SIG-M5 (cell line): ENCODE measurements around the gene SETBP1.

Experiments used
- DNase-seq: peaks from one replicate; lab custom pipeline; 2025; lab: John Stamatoyannopoulos, UW

Gene SETBP1

DNA sequence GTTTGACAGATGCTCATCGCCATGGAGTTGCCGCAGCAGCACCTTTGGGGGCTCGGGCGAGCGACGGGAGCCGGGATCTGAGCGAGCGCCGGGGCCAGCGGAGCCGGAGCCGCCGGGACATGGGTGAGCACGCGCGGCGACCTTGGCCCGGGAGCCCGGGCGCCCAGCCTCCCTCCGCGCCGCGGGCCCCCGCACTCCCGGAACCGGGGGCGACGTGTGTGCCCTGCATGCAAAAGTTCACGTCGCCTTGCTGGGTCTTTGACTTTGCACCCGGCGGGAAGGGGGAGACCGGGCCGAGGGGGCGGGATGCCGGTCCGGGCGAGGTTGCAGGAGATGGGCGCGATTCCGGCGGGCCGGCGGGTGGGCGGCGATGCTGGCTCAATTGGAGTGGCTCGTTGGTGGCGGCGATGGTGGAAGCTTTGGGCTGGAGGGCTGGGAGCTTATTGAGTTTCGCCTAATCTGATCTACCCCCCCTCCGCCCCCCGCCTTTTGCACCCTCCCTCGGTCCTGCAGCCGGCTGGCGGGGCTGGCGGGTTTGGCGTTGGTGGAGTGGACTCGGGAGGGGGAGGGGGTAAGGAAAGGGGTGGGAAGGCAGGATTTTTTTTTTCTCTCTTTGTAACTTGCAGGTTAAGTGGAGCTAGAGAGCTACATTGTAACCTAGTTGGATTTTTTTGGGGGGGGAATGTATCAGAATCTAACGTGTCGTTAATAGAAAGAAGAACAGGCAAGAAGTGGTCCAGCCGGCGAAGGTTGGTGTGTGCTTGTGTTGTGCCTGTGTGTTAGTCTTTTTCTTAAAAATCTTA, at the start of gene SETBP1:
SETBP1 (plus strand) TSS at position 616 of the 803 bp plus-strand sequence. CDS start 20,459 bp downstream, outside the sequence.
- DNase-seq: no peak

DNA sequence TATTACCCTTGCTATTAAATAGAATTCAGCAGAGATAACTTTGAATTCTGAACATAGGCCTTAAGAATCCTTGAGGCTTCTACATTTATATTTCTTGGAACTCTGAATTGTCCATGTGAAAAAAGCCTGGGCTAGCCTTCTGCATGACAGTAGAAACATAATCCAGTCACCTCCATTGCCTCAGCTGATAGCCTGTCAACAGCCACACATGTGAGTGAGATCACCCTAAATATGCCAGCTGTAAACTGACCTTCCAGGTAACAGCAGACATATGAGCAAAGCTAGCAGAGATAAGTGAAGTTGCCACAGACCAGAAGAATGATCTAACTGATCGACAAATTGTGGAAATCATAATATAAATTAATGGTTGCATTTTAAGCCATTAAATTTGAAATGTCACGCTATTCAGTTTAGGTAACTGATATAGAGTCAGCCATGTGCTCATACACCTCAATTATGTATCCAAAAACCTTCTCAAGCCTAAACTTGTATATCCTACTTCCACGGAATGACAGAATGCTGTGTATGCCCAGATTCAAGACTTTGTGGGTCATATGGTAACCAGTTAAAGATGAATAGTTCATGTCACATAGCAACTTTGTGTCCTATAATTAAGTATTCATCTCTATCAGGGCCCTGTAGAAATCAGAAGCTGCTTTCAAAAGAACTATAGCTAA, 48.1 kb upstream of the SETBP1 start:
- no peak for DNase-seq

DNA sequence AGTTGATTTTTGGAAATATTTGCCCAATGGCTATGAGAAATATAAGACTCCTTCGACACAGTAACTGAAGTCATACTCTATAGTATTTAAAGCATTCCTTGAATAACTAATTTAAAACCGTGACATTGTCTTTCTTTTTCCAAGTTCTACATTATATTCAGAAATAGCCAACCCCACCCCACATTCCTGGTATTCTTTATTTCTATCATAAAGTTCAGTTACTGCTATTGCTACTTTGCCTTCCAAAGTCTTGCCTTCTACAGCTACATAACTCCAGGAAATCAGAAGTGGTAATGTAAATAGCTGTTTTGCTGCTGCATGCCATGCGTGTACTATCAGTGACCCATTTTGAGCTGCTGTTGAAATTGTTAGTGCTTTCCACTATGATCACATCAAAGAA, 45.1 kb upstream of the SETBP1 start:
- no peak for DNase-seq

DNA sequence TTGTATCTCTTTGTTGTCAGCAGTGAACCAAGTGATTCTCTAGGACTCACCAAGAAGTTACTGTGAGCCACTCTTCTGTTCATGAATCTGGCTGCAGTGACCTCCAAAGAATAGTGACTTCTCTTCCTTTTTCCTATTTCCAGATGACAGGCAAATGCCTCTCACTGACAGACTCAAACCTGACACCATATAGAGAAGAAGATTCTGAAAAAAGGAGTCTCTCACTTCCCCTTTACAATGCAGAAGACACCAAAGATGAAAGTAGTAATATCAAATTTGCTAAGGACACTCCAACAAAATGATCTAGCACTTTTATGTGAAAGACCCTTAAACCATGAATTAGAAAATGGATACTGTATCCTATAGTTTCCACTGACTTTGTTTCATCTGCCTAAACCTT, 44.4 kb upstream of the SETBP1 start:
- no peak for DNase-seq

DNA sequence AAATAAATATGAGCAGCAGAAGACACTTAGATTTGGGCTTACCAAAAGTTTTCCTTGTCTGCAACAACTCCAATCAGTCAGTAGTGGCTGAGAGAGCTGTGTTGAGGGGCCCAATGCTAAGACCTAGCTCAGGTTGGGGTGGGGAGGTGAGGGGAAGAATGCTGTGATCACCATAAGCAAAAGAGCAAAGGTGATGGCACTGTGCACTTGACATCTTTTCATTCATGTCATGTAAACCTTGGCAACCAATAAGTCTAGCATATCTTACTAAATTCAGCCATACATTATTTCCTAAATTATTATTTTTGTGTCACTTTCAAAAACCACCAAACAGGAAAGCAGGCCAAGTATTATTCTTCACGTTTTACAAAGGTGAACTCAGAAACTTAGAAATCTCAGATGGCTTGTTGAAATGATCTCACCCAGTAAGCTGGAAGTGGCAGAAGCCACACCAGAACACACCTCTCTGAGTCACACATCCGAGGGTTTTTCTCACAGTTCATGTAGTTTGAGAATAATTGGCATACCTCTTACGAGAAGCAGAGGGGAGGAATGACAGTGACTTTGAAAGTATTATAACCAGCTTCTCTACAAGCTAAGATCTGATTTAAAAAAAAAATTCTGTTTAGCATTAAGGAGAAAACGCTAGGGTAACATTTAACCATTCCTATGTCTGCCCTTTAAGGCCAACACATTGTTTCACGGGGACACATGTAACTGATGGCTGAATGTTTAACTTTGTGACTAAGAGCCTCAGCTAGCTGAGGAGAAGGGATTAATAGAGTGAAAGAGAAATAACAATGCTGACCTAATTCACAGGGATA, 43.3 kb upstream of the SETBP1 start:
- no peak for DNase-seq

DNA sequence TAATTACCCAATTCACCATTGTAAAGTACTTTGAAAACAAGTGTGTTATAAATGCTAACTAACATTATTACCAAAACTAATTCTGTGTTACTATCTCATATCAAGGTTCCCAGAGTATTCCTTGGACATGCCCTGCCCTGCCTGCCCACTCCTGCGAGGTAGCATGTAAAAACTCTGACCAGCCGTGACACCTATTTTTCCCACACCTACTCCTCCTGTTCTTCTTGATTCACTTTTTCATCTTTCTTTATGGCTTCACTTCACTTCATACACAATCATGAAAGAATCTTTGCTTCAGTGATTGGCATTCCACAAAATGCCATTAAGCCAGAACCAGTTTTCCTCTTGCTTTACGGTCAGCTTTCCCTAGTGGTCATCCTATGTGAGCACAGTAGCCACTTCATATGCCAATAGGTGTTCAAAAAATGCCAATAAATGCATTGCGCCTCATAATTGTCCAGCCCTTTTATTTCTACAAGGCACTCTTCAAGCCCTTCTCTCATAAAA, 42.6 kb upstream of the SETBP1 start:
- DNase-seq: no peak

DNA sequence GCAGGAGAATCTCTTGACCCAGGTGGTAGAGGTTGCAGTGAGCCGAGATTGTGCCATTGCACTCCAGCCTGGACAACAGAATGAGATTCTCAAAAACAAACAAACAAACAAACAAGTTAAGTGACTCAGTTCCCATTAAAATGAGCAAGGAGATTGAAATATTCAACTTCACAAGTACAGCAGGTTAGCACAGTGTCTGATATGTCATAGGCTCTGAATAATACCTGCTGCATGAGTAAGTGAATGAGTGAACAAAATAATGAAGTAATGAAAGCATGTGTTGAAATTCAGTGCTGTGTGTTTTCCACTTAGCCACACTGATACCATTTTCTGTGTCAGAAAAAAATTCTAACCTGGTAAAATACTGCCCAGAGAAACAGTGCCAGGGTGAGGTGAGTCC, 41.9 kb upstream of the SETBP1 start:
- no peak for DNase-seq

DNA sequence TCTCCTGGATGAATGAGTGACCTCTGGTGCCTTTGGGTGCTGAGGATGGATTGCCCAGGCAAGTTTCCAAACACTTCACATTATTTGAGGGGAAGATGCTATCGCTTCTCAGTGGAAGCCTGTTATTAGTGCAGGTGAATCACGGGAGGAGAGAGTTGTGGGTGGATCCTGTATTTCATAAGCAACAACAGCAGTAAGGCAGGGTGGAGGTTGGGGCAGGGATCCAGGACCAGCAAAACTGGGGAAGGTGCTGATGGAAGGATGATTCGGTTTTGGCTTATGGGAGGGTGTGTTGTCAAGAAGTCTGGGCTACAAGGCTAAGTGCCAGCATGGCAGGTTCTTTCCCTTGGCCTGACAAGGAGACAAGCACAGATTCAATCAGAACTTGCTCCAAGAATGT, 37.7 kb upstream of the SETBP1 start:
- DNase-seq: no peak

DNA sequence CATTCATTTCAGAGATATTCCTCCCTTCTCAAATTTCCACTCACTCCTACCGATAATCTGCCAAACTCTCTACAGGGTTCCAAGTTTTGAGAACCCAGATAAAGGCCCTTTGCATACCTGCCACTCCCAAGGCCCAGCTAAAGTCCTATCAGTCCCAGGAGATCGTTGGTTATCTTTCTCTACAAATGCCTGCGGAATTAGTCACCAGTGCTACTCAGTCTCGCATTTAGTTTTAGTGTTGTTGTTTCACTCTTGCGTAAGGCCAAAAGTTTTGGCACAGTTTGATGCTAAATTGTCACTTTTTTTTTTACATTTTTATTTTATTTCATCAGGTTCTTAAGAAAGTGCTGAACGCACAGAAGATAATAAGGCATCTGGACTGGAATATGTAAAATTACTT, 29.2 kb upstream of the SETBP1 start:
- no peak for DNase-seq

DNA sequence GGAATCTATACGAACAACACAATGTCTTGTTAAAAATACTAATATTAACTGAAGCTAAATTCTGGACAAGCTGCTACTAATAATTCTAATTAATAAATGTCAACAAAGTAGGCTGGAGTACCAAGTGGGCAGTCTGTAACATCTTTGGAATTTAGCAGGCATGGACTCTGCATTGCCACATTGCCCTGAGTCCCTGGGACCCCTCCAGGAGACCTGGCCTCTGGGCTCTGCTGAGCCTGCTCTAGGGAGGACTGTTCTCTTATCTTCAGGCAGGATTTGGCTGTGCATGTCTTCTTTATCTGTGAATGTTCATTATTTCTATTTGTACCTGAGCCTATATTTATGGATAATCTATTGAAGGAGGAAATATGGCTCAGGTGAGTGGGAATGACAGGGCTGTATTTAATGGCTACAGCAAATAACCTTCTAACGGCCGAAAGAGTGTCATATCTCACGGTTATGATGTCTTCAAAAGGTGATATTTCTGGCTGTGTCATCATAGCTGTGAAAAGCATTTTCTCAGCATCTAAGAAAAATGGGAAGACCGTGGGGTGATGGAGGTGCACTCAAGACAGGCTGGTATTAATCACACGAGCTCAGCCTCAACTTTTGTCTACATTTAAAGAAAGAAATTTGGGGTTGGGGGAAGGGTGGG, 28.6 kb upstream of the SETBP1 start:
- DNase-seq: no peak

DNA sequence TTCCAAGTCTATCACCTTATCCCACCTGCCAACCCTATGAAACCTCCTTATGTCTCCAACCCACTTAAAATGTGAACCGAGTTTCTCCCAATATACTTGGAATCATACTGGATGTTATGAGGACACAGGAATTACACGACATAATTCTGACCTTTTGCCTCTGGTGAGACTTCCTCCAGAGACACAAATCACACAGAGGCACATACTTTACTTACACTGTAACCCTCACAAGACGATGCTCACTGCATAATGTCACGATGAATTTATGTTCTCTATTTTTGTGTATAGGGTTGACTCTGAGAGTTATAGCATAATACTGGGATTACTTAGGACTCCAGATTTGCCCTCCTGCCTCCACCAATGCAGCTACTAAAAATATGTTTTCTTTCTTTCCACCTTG, 28.0 kb upstream of the SETBP1 start:
- DNase-seq: no peak

DNA sequence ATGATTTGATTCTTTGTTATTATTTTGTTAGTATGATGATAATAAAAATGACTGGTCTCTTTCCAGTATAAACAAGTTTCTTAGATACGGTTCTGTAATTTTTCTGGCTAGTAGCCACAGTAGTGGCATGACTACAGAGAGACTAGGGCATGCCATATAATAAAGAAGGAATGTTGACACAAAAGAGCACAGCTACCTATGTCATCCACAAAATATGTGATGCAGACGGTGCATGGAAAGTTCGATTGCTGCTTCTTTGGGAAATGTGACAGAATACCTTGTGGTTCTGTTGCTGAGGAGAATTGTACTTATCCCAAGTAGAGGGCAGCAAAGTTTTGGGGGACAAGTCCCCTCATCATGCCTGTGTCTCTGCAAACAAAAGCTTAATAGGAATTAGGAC, 26.1 kb upstream of the SETBP1 start:
- no peak for DNase-seq

DNA sequence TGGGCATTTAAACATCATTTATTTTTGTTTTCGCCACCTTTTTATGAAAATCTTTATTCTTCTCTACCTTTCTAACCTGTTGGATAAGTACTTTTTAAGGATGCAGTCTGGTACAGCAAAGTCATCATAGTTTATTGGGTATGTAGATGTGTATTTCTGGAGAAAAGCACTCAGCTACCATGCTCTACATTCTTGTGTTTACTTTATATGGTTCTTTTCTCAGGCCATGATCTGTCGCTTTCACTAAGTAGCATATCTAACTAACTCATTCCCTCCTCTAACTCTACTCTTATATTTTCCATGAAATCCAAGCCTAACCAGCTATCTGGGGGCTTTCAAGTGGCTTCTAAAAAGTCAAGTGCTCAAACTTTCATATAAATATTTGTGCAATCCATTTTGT, 25.3 kb upstream of the SETBP1 start:
- DNase-seq: no peak

DNA sequence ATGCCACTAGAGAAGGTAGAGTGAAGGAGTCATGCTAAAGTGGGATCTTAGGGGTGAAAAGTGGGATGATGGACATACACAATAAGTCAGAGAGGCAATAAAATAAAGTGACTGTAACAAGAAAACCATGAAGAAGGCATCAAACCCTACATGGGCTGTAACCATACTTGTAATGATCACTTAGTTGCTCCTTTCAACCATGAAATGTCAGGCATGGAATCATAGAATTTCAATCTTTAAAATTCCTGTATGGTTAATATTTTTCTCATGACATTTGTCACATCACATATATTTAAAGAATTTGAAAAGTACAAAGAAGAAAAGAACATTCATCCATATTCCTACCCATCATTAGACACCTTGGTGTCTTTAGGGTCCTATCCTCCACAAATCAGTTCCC, 20.9 kb upstream of the SETBP1 start:
- no peak for DNase-seq

DNA sequence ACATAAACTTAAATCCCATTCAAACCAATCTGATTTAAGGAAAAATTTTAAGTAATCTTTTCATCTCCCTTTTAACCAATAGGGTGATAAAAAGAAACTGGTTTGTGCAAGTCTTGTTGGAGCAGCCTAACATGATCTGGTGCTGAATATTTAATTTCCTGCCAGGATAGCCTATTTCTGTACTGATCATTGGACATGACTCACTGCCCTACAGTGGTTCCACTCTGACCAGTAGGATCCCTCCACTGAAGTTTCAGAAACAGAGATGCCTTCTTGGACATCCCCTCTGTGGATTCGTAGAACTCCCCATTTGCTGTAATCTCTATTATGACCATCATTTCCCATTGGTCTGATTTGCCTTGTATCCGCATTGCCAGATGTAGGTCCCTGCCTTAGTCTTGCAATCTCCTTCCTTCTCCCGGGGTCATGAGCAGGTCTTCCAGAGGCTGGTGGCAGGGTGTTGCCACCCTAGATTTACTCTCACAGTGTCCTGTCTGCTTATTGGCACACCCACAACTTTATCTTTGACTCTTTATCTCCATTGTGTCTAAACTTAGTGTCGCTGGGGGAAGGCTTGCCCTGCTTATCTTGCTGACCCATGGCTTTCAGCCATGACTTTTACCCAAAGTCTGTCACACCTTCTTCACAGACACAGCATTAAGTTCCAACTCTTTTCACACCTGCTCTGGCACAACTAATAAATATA, 12.3 kb upstream of the SETBP1 start:
- DNase-seq: no peak

DNA sequence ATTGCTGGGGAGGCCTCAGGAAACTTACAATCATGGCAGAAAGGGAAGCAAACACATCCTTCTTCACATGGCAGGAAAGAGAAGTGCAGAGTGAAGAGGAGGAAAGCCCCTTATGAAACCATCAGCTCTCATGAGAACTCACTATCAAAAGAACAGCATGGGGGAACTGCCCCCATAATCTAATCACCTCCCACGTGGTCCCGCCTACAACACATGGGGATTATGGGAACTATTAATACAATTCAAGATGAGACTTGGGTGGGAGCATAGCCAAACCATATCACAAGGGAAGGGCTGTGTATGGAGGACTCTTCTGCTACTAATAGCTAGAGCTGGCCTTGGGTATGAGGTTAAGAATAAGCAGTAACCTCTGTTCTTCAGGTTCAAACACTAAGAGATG, 8.8 kb upstream of the SETBP1 start:
- no peak for DNase-seq

DNA sequence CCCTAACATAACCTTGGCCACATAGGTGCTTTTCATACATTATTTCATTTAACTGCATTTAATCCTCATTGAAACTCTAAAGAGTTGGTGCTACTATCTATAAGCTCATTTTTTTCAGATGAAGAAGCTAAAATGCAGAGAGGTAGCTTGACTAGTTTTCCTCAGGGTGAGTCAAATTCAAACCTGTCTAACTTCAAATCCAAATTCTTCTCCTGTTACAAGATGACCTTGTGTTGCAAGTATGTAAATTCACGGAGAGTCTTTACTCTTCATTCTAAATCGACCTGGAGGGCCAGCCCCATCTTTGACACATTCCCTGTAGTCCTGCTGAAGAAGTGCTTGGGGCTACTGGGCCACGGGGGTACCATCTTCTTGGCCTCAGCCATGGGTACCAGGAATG, 8.2 kb upstream of the SETBP1 start:
- DNase-seq: no peak

DNA sequence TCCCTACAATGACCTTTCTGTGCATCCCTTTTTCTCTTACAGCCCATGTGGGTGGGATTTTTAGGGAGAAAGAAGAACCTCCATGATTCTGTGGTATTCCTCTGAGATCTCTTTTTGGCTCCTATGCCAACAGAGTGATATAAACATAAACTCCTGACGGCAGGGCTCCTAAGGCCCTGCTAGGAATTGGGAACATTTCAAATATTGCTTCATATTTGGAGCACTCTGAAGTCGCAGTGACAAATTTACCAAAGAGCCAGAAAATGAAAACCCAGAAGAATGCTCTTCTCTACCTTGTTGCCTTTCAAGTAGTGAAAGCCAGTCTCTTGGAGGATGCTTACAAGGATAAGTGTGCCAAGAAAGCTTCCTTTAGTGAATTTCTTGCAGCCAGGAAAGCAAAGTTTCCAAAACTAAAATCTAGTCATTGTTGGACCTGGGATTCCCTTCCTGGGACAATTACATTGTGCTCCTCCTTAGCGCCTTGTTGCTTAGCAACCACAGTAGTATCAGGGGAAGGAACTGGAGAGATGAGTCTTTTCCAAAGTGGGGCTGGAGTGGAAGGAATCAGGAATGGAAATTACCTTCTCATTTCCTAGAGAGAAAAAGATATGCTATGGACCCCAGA, 7.3 kb upstream of the SETBP1 start:
- DNase-seq: no peak

DNA sequence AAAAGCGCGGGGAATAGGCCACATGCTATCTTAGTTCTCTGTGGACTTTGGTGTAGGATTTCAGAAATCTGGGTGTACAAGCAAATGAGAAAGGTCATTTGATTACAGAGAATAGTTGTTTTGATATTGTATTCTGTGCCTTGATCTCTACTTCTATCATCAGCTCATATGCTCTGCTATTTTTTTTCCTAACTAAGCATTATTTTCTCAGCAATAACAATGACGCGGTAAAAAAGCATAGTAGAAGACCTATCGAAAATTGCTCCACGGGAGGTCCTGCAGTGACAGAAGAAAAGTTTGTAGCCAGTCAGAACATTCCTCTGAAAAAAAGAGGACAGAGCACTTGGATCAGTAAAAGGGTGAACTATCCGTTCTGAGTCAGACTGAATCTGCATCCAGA, 2.8 kb upstream of the SETBP1 start:
- no peak for DNase-seq

DNA sequence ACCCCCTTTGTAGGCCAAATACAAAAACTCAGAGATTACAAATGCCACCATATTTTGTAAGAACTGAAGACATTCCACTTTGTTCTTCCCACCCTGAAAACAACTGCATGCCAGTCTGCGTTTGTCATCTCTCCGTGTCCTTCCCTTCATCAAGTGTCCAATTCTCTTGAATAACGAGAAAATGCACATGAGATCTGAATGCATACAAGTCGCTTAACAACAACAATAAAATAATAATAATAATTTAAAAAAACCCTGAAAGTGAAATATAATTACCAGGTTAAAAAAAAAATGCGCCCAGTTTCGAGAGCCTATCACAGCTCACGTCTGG, 2.0 kb upstream of the SETBP1 start:
- DNase-seq: no peak
